HG02885 (cell line): ENCODE data around the gene CTBP1.

Source experiments
- ATAC-seq: cut with Tn5 transposase; IDR thresholded peaks from one replicate; pipeline ENCODE4 v1.9.1; 2021; ENCODE audit warnings: mild to moderate bottlenecking; ENCODE audit not compliant: unreplicated experiment, poor library complexity

CTBP1 gene

DNA sequence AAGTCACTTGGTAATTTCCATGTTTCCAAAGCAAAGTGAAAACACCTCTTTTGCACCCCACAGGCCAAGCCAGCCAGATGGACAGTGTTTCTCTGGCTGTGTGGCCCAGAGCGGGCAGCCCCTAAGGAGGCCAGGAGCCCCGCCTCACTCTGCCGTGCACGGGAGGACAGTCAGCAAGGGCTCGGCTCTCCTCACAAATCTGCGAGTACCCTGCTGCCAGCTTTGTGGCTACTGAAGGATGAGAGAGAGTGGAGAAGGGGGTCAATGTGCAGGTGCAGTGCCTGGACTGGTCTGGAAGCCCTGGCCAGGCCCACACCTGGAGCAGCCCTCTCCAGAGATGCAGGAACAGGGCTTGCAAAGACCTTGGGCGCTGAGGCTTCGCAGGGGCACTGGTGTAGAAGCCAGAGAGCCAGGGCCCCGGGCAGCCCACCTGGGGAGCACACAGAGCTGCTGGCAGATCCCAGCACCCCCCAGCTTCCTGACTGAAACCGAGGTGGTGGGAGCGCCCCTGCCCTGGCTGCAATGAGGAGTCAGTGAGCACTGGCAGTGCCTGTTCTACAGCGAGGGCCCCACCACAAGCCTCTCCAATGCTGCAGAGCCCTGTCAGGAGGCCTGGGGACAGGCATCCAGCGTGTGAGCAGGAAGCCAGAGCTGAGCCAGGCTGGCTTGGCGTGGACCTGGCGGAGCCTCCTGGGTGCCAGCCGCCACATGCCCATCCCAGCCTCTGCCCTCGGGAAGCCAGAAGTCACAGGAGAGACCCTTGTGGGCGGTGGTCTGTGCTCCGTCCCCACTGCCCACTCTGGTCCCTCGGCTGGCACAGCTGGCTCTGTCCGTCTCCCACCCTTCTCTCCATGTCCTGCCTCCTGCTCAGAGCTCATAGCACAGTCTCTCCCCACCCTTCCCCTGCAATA is 80.5 kb downstream of the CTBP1 start:
- ATAC-seq, result no peak

DNA sequence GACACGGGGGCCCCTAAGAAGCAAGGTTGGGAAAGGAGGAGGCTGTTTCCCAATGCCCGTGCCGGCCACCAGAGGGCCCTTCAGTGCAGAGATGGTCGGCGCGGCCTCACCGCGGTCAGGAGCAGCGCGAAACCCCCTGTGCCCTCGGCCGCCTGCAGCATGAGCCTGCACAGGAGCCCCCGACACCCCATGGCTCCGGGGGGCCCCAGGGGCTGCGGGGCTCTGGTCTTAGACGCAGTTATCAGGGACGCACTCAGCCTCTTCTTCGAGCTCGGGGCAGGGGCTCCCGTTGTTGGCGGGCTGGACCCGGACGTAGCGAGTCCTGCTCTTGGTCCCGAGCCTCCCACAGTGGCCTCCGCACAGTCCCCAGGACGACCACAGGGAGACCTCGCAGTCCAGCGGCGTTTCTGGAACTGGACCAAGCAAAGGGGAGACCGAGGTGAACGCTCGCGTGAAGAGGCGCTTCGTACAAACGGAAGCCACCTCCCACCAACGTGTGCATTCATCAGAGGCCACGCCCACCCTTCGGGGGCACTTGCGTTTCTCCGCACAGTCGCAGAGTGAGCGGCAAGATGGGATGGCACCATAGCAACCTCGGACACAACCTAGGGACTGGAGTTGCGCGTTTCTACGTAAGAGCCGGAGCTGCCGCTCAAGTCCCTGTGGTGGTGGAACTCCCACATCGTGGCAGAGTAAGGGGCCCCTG is 81.5 kb downstream of the CTBP1 start:
- peak; percentile 80 for ATAC-seq

DNA sequence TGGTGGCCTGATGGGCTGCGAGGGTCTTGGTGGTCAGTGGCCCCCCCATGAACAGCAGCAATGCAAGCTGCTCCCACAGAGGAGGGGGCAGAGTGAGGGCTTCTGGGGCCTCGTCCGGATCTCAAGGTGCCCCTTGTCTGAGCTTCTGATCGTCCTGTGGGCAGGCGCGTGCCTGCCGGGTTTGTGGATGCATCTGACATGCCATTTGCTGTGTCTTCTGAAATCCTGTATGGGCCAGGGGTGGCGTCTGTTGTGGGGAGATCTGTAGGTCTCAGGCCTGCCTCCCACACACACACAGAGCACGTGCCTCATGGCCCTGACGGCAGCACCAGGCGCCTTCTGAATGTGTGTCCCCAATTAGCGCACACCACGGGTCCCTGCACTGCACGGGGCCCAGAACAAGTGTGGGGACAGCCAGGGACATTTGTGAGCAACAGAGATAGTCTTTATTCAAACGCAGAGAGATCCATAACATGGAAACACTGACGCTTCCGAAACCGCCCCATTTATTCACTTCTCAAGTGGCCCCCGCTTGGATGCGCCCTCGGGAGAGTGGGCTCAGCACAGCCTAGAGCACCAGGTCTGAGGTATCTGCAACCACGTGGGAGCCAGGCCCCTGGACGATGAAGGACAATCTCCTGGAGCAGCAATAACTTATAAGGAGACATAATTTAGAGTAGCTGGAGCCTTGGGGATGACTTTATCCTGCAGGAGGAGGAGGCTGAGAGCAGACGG is 82.3 kb downstream of the CTBP1 start:
- no peak for ATAC-seq

DNA sequence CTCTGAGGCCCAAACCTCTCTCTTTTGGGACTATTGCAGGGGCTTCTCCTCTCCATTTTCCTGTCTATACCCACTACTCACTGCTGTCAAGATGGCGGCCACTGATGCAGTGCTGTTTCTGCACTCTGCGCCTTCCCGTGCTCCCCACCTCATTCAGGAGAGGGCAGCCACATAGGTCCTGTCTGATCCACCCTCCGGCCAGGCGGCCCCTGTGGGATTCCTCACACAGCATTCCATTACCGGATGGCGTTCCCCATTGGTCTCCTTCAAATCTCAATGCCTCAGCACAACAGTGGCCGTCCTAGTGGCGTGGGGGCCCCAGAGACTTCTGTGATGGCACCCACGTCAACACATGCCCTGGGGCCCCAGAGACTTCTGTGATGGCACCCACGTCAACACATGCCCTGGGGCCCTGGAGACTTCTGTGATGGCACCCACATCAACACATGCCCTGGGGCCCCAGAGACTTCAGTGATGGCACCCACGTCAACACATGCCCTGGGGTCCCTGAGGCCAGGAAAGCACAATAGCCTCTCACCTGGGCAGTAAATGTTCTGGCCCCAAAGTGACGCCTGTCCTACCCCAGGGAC is 83.9 kb downstream of the CTBP1 start:
- ATAC-seq, result no peak

DNA sequence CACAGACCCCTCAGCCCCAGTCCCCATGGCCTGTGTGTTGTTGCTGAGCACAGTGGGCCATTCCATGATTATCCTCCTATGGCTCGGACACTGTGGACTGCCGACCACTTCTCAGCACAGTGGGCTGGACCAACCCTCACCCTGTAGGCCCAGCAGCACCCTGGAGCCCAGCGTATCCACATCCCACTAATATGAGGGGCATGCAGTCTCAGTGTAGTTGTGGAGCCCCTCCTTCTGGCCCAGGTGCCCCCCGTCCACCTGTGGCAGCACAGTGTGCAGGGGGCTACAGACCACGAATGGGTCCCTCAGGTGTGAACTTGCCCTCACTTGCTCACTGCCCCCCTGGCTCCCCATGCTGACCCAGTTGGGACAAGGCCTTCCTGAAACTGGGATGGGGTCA is 84.5 kb downstream of the CTBP1 start:
- ATAC-seq, result no peak

DNA sequence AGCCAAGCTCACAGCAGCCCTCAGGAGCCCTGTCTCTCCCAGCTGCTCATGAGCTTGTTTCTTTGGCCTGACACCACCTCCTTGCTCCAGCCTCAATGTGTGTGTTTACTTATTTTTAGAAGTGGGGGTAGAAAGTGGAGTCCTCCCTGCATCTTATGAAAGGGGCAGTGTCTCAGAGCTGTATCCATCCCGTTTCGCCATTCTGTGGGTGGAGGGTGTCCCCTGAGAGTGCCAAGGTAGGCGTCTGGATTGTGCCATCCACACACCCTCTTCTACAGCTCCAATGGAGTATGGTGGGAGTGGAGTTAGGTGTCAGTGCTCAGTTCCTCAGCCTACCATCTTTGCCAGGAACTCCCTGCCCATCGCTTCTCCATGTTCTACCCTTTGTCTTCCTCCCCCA is 84.9 kb downstream of the CTBP1 start:
- no peak for ATAC-seq
